Skeletal muscle satellite cell (primary cell): ENCODE measurements around the gene OXER1. TPM values are rescaled to one million over a fixed set of nuclear protein-coding genes. Genes with fewer than 3 reads are reported as not detected.

Experiments used
- H3K27me3 ChIP-seq: 2 replicates; pipeline ENCODE4 v1.7.0; 2013; ENCODE audit warnings: low read length; ENCODE audit not compliant: control insufficient read depth, insufficient read depth
- H3K36me3 ChIP-seq: 2 replicates; pipeline ENCODE4 v1.7.0; 2013; ENCODE audit warnings: mild to moderate bottlenecking, control low read depth, low read length; ENCODE audit not compliant: insufficient read depth
- H3K4me1 ChIP-seq: 2 replicates; pipeline ENCODE4 v1.7.0; 2013; ENCODE audit warnings: low read length; ENCODE audit not compliant: control insufficient read depth, insufficient read depth
- H3K4me2 ChIP-seq: 2 replicates; pipeline ENCODE4 v1.7.0; 2013; ENCODE audit warnings: mild to moderate bottlenecking, low read length
- H3K4me3 ChIP-seq: 2 replicates; pipeline ENCODE4 v1.7.0; 2013; ENCODE audit warnings: low read length
- H3K9ac ChIP-seq: 2 replicates; pipeline ENCODE4 v1.7.0; 2013; ENCODE audit warnings: mild to moderate bottlenecking, low read depth, low read length, moderate library complexity
- H3K9me3 ChIP-seq: replicated peaks from 2 replicates; pipeline ENCODE4 v1.7.0; 2013; ENCODE audit warnings: mild to moderate bottlenecking, control low read depth, low read length
- total RNA-seq: library from RNA; depleted of rRNA; stranded (reverse); fragments of >200 nt; gene quantifications from 2 replicates; pipeline ENCODE4 v1.2.3, GENCODE V29; 2012; rRNA removed

The OXER1 gene
- not detected in 2 replicates for total RNA-seq

- H3K9me3 ChIP-seq, result no peaks in the 10 kb centered on the region
- H3K27me3 ChIP-seq, result no peaks in the 10 kb centered on the region
- H3K4me1 ChIP-seq, result peaks cover 9% of the 10 kb centered on the region
- H3K36me3 ChIP-seq, result peaks cover 3% of the 10 kb centered on the region
- H3K4me2 ChIP-seq, result no peak within 1 kb of the TSS
- H3K4me3 ChIP-seq, result no peak within 1 kb of the TSS
- H3K9ac ChIP-seq, result peak within 1 kb of the TSS; percentile 2
Observed at GRCh38 chr2:42764096-42764495, at the start of gene OXER1. TSS of gene OXER1 (minus strand) at chr2:42764135. CDS start at chr2:42764062, 73 bp downstream.

- Histone ChIP-seq H3K27me3 (no peaks in the 10 kb centered on the region), H3K4me2 (no peak overlapping the region), H3K36me3 (no peaks in the 10 kb centered on the region), H3K9me3 (no peaks in the 10 kb centered on the region), H3K4me3 (no peak overlapping the region), H3K9ac (no peak overlapping the region), H3K4me1 (peaks cover 20% of the 10 kb centered on the region)
Observed at GRCh38 chr2:42812899-42813479, 49.1 kb upstream of the OXER1 start.

GRCh38 chr2:42810971-42811811 is 47.3 kb upstream of the OXER1 start:
- Histone ChIP-seq H3K36me3 (no peaks in the 10 kb centered on the region), H3K9me3 (no peaks in the 10 kb centered on the region), H3K4me3 (peak overlapping the region; percentile 82), H3K27me3 (no peaks in the 10 kb centered on the region), H3K4me2 (peak overlapping the region; percentile 88), H3K9ac (peak overlapping the region; percentile 98), H3K4me1 (peaks cover 20% of the 10 kb centered on the region)

GRCh38 chr2:42810121-42810970 is 46.4 kb upstream of the OXER1 start:
- Histone ChIP-seq H3K4me3 (peak overlapping the region; percentile 82), H3K4me1 (peaks cover 20% of the 10 kb centered on the region), H3K36me3 (no peaks in the 10 kb centered on the region), H3K9me3 (no peaks in the 10 kb centered on the region), H3K4me2 (peak overlapping the region; percentile 88), H3K27me3 (no peaks in the 10 kb centered on the region), H3K9ac (peak overlapping the region; percentile 98)

- peak overlapping the region; percentile 88 for H3K4me2 ChIP-seq
- H3K4me3 ChIP-seq, result peak overlapping the region; percentile 82
- no peaks in the 10 kb centered on the region for H3K36me3 ChIP-seq
- H3K9me3 ChIP-seq, result no peaks in the 10 kb centered on the region
- peak overlapping the region; percentile 98 for H3K9ac ChIP-seq
- H3K4me1 ChIP-seq, result peaks cover 20% of the 10 kb centered on the region
- no peaks in the 10 kb centered on the region for H3K27me3 ChIP-seq
Observed at GRCh38 chr2:42809819-42810120, 45.8 kb upstream of the OXER1 start.

- peaks cover 1% of the 10 kb centered on the region for H3K27me3 ChIP-seq
- H3K4me2 ChIP-seq, result peak overlapping the region; percentile 88
- peaks cover 20% of the 10 kb centered on the region for H3K4me1 ChIP-seq
- peak overlapping the region; percentile 82 for H3K4me3 ChIP-seq
- H3K9ac ChIP-seq, result peak overlapping the region; percentile 98
- H3K9me3 ChIP-seq, result no peaks in the 10 kb centered on the region
- H3K36me3 ChIP-seq, result no peaks in the 10 kb centered on the region
Observed at GRCh38 chr2:42809131-42809818, 45.3 kb upstream of the OXER1 start.

- Histone ChIP-seq H3K36me3 (no peaks in the 10 kb centered on the region), H3K4me3 (no peak overlapping the region), H3K9me3 (no peaks in the 10 kb centered on the region), H3K9ac (no peak overlapping the region), H3K4me1 (peaks cover 20% of the 10 kb centered on the region), H3K27me3 (peaks cover 8% of the 10 kb centered on the region), H3K4me2 (no peak overlapping the region)
Observed at GRCh38 chr2:42808301-42808700, 44.4 kb upstream of the OXER1 start.

GRCh38 chr2:42806786-42807185 is 42.9 kb upstream of the OXER1 start:
- peaks cover 19% of the 10 kb centered on the region for H3K4me1 ChIP-seq
- no peak overlapping the region for H3K4me3 ChIP-seq
- H3K36me3 ChIP-seq, result no peaks in the 10 kb centered on the region
- no peak overlapping the region for H3K4me2 ChIP-seq
- H3K9ac ChIP-seq, result no peak overlapping the region
- no peaks in the 10 kb centered on the region for H3K9me3 ChIP-seq
- peaks cover 18% of the 10 kb centered on the region for H3K27me3 ChIP-seq

GRCh38 chr2:42804891-42805290 is 41.0 kb upstream of the OXER1 start:
- no peak overlapping the region for H3K4me3 ChIP-seq
- H3K36me3 ChIP-seq, result no peaks in the 10 kb centered on the region
- H3K4me2 ChIP-seq, result no peak overlapping the region
- no peak overlapping the region for H3K9ac ChIP-seq
- H3K27me3 ChIP-seq, result peaks cover 18% of the 10 kb centered on the region
- peaks cover 6% of the 10 kb centered on the region for H3K4me1 ChIP-seq
- H3K9me3 ChIP-seq, result no peaks in the 10 kb centered on the region

- Histone ChIP-seq H3K4me3 (no peak overlapping the region), H3K9me3 (no peaks in the 10 kb centered on the region), H3K4me1 (peaks cover 5% of the 10 kb centered on the region), H3K4me2 (no peak overlapping the region), H3K36me3 (no peaks in the 10 kb centered on the region), H3K27me3 (peaks cover 18% of the 10 kb centered on the region), H3K9ac (no peak overlapping the region)
Observed at GRCh38 chr2:42804338-42804737, 40.4 kb upstream of the OXER1 start.

- Histone ChIP-seq H3K4me1 (no peaks in the 10 kb centered on the region), H3K9ac (no peak overlapping the region), H3K36me3 (no peaks in the 10 kb centered on the region), H3K27me3 (peaks cover 18% of the 10 kb centered on the region), H3K4me2 (no peak overlapping the region), H3K4me3 (no peak overlapping the region), H3K9me3 (no peaks in the 10 kb centered on the region)
Observed at GRCh38 chr2:42802150-42802549, 38.2 kb upstream of the OXER1 start.
